Esophagus squamous epithelium (tissue), 5 donors: ENCODE results near the gene SLC35G4. TPM values are rescaled to one million over a fixed set of nuclear protein-coding genes. Genes with fewer than 3 reads are reported as not detected.

ENCODE experiments used
- DNase-seq: peaks from one replicate; lab custom pipeline; 2025; lab: John Stamatoyannopoulos, UW
- H3K27ac ChIP-seq, 4 donors: fragments of 200-600 bp; sonication (generic); one replicate each; pipeline ENCODE4 v1.5.1; 2016 to 2019; ENCODE audit warnings: mild to moderate bottlenecking in 1 of 4
- H3K27me3 ChIP-seq, 4 donors: fragments of 200-600 bp; sonication (generic); 1 replicate in 3 of 4; 2 replicates in 1 of 4; pipeline versions ENCODE4 v1.5.1 to v1.6.0; 2017 to 2021; ENCODE audit warnings: antibody characterized with exemption in 1 of 4
- H3K36me3 ChIP-seq, 3 donors: fragments of 200-600 bp; sonication (generic); one replicate each; pipeline ENCODE4 v1.5.1; 2016 to 2019
- H3K4me1 ChIP-seq, 3 donors: fragments of 200-600 bp; sonication (generic); one replicate each; pipeline ENCODE4 v1.5.1; 2017 to 2019
- H3K4me3 ChIP-seq, 4 donors: fragments of 200-600 bp; sonication (generic); 1 replicate in 3 of 4; 2 replicates in 1 of 4; pipeline ENCODE4 v1.5.1; 2016 to 2019; ENCODE audit warnings: mild to moderate bottlenecking in 2 of 4, moderate library complexity in 1 of 4
- H3K9me3 ChIP-seq, 3 donors: fragments of 200-600 bp; sonication (generic); one replicate each; pipeline ENCODE4 v1.5.1; 2016 to 2019
- POLR2A ChIP-seq, 4 donors: fragments of 450-650 bp; IDR thresholded peaks; one replicate each; pipeline ENCODE4 v1.6.1; 2017; ENCODE audit warnings: antibody characterized with exemption in 4 of 4, mild to moderate bottlenecking in 4 of 4, moderate library complexity in 3 of 4
- WGBS, 2 donors: methylation state at CpG; one replicate each; pipeline ENCODE4 v1.1.5; 2018; 5-methylcytosine and 5-hydroxymethylcytosine counted together
- intact Hi-C: fragments of 100-400 bp; cut with DNase I; formaldehyde crosslinking; loops from one replicate; pipeline ENCODE4 v1.15.0; 2022
- total RNA-seq, 4 donors: library from RNA; depleted of rRNA; stranded (reverse); fragments of >200 nt; gene quantifications; one replicate each; pipeline ENCODE4 v1.1.0, GENCODE V29; 2016
- TF ChIP-seq, protein P1 (sequence below), 6 experiments: fragments of 450-650 bp in 4 of 6; fragments of 200-600 bp in 2 of 6; sonication (generic) in 2 of 6; IDR thresholded peaks; one replicate each; pipeline ENCODE4 v1.5.1; 2016 to 2019; ENCODE audit warnings: antibody characterized with exemption in 6 of 6, mild to moderate bottlenecking in 4 of 6, moderate library complexity in 4 of 6
- donor health status: DM: yes; HTN: yes; CAD: no.

Gene SLC35G4
- total RNA-seq, 4 donors from 2014 or later: not detected

DNA sequence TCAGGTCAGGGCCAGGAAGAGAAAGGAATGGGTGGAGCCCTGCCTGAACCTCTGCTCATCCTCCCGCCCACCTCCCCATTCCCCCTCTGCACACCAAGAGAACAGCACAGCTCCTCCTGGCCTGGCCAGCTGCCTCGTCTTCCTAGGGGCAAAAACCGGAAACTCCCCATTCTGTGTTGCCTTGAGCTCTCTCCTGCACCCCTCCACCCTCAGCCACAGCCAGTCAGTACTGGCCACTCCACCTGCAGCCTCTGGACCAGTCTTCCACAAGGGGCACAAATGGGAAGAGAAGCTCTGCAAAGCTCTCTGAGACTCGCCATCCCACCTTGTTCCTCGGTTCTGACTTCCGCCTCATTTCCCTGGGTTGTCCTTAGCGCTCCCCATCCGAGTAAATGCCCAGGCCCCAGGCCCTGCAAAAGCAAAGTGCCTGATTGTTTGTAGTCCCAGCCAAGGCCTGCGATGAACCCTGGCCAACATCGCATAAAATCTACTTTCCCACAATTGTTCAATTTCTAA lies 39.3 kb upstream of the SLC35G4 start:
- TF ChIP-seq, protein P1, sequence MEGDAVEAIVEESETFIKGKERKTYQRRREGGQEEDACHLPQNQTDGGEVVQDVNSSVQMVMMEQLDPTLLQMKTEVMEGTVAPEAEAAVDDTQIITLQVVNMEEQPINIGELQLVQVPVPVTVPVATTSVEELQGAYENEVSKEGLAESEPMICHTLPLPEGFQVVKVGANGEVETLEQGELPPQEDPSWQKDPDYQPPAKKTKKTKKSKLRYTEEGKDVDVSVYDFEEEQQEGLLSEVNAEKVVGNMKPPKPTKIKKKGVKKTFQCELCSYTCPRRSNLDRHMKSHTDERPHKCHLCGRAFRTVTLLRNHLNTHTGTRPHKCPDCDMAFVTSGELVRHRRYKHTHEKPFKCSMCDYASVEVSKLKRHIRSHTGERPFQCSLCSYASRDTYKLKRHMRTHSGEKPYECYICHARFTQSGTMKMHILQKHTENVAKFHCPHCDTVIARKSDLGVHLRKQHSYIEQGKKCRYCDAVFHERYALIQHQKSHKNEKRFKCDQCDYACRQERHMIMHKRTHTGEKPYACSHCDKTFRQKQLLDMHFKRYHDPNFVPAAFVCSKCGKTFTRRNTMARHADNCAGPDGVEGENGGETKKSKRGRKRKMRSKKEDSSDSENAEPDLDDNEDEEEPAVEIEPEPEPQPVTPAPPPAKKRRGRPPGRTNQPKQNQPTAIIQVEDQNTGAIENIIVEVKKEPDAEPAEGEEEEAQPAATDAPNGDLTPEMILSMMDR (IDR thresholded peaks at IDR 0.05): no peak
- no peak for TF ChIP-seq POLR2A (IDR thresholded peaks at IDR 0.05)
- intact Hi-C loops: no loop called here
- Histone ChIP-seq H3K27ac (no peak overlapping the region), H3K27me3 (peaks cover 0 to 8% (median 0%) of the 10 kb centered on the region in 4 donors), H3K36me3 (no peaks in the 10 kb centered on the region), H3K4me1 (no peaks in the 10 kb centered on the region), H3K9me3 (no peaks in the 10 kb centered on the region), H3K4me3 (no peak overlapping the region)
- 65 to 85% methylated on average over 9 to 10 of the region's 10 CpGs for WGBS, 2 donors
- no peak for DNase-seq

DNA sequence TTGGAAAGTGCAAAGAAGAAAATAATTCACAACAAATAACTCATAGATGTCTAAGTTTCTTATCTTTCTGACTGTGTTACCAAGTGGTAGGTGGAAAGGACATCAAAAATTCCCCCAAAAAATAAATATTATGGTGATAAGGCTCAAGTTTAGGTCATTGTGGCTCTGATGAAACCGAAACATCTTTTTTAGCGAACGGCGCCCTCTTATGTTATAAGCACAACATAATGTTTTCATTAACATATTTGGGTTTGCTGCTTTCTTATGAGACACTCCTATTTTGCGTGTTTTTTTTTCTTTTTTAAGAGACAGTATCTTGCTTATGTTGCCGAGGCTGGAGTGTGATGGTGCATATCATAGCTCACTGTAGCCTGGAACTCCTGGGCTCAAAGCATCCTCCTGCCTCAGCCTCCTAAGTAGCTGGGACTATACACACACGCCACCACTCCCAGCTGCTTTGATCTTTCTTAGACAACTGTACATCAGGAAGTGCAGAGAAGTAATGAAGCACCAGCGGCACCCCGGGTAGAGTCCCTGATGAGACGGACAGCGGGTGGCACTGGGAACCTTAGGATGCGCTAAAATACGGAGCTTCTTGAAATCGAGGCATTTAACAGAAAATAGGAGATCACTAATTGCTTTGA lies 38.5 kb upstream of the SLC35G4 start:
- no peaks in the 10 kb centered on the region for H3K9me3 ChIP-seq
- no peak overlapping the region for H3K27ac ChIP-seq
- H3K27me3 ChIP-seq: peaks cover 0 to 8% (median 0%) of the 10 kb centered on the region in 4 donors
- 80 to 81% methylated on average over 13 to 14 of the region's 14 CpGs for WGBS, 2 donors
- no peak for TF ChIP-seq POLR2A (IDR thresholded peaks at IDR 0.05)
- TF ChIP-seq, protein P1 (IDR thresholded peaks at IDR 0.05): no peak
- intact Hi-C loops: no loop called here
- no peaks in the 10 kb centered on the region for H3K4me1 ChIP-seq
- no peak overlapping the region for H3K4me3 ChIP-seq
- no peak for DNase-seq
- no peaks in the 10 kb centered on the region for H3K36me3 ChIP-seq

DNA sequence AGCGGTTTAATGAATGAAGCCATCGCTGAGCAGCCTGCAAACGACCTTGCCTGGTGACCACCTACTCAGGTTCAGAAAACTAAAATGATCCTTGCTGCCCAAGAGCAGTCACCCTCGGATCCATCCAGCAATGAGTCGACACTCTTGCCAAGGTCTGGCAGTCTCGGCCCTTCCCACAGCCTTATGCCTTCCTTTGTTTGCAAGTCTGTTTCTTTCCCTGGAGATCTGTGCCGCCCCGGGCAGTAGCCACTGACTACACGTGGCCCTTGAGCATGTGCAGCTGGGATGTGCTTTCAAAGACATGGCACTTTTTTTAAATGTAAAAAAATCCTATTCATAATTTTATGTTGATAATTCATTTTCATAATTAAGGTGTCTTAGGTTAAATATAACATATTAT lies 37.2 kb upstream of the SLC35G4 start:
- intact Hi-C loops: no loop called here
- H3K27ac ChIP-seq: no peak overlapping the region
- no peaks in the 10 kb centered on the region for H3K9me3 ChIP-seq
- H3K36me3 ChIP-seq: no peaks in the 10 kb centered on the region
- TF ChIP-seq, protein P1 (IDR thresholded peaks at IDR 0.05): no peak
- TF ChIP-seq POLR2A (IDR thresholded peaks at IDR 0.05): no peak
- H3K4me3 ChIP-seq: no peak overlapping the region
- no peak for DNase-seq
- peaks cover 0 to 8% (median 0%) of the 10 kb centered on the region in 4 donors for H3K27me3 ChIP-seq
- no peaks in the 10 kb centered on the region for H3K4me1 ChIP-seq
- WGBS, 2 donors: 58 to 72% methylated on average over 9 of the region's 9 CpGs

DNA sequence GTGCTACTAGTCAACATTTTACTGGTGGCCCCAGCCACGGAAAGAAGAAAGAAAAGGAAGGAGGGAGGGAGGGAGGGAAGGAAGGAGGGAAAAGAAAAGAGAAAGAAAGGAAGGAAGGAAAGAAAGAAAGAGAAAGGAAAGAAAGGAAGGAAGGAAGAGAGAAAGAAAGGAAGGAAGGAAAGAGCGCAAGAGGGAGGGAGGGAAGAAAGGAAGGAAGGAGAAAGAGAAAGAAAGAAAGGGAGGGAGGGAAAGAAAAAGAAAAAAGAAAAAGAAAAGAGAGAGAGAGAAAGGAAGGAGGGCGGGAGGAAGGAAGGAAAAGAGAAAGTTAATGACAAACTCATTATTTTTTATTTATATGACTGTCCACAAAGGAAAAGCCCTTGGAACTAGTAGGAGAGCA lies 34.9 kb upstream of the SLC35G4 start:
- no peaks in the 10 kb centered on the region for H3K9me3 ChIP-seq
- no peak for DNase-seq
- TF ChIP-seq POLR2A (IDR thresholded peaks at IDR 0.05): no peak
- TF ChIP-seq, protein P1 (IDR thresholded peaks at IDR 0.05): no peak
- H3K27me3 ChIP-seq: peaks cover 0 to 8% (median 0%) of the 10 kb centered on the region in 4 donors
- intact Hi-C loops: no loop called here
- WGBS, 2 donors: 56 to 62% methylated on average over 3 of the region's 3 CpGs
- no peaks in the 10 kb centered on the region for H3K4me1 ChIP-seq
- H3K4me3 ChIP-seq: no peak overlapping the region
- no peak overlapping the region for H3K27ac ChIP-seq
- no peaks in the 10 kb centered on the region for H3K36me3 ChIP-seq

DNA sequence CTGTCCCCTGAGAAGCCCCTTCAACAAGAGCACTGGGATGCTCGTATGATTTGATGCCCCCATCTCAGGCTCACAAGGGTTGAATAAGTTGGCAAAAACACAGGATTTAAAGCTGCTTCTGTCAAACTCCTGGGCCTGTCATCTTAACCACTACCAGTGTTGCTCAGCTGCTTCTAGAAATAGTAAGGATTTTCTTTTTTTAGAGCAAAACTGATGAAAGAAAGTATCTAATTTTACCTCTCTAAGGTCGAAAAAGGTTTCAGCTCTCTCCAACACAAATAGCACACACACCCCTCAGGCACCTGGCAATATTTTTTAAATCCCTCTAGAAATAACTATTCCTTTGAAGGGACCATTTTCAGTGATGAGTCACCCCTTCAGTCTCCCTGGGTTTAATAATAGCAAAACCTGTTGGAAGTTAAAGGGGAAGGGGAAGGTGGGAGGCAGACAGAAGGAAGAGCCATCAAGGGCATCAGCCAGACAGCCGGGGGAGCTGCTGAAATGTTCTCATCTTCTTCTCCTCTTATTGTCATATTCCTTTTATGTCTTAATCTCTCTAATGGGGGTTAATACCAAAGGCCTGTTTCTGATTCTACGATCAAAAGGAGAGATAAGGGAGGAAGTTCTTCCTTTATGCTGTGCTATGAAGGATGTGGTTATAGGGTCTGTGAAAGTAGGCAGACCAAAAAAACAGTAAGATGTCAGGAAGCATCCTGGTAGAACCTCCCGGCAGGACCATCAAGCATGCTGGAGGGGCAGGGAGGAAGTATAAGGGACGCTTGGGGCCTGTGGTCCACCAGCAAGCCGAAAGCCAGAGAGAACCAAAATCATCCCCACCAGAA lies 31.9 kb upstream of the SLC35G4 start:
- WGBS, 2 donors: 51 to 52% methylated on average over 7 of the region's 7 CpGs

More for the DNA sequence above, 31.9 kb upstream of the SLC35G4 start:
- TF ChIP-seq, protein P1 (IDR thresholded peaks at IDR 0.05): no peak
- no peak for TF ChIP-seq POLR2A (IDR thresholded peaks at IDR 0.05)
- no peak overlapping the region for H3K4me3 ChIP-seq
- DNase-seq: no peak
- H3K27ac ChIP-seq: no peak overlapping the region
- no peaks in the 10 kb centered on the region for H3K9me3 ChIP-seq
- intact Hi-C loops: no loop called here
- H3K4me1 ChIP-seq: no peaks in the 10 kb centered on the region
- H3K36me3 ChIP-seq: no peaks in the 10 kb centered on the region
- H3K27me3 ChIP-seq: no peaks in the 10 kb centered on the region
